H9 (cell line): ENCODE measurements around the gene LAMA3. TPM values are rescaled to one million over a fixed set of nuclear protein-coding genes. Genes with fewer than 3 reads are reported as not detected.

ENCODE experiments used
- DNase-seq: peaks from one replicate; pipeline ENCODE4 v3.0.0-alpha.2; 2017
- H2AFZ ChIP-seq: one replicate; pipeline ENCODE4 v1.6.1; 2013; ENCODE audit warnings: mild to moderate bottlenecking, low read length, control low read depth, moderate library complexity
- H2AK5ac ChIP-seq: 2 replicates; pipeline ENCODE4 v1.6.1; 2013; ENCODE audit warnings: low read length, control low read depth, mixed read lengths; ENCODE audit not compliant: insufficient read length
- H2BK120ac ChIP-seq: one replicate; pipeline ENCODE4 v1.6.1; 2013; ENCODE audit warnings: low read depth, mild to moderate bottlenecking, low read length, control low read depth, inconsistent platforms; ENCODE audit not compliant: poor library complexity, severe bottlenecking
- H2BK12ac ChIP-seq: 2 replicates; pipeline ENCODE4 v1.6.1; 2013; ENCODE audit warnings: low read length, control low read depth, mixed read lengths, low read depth; ENCODE audit not compliant: insufficient read length
- H2BK15ac ChIP-seq: 2 replicates; pipeline ENCODE4 v1.6.1; 2013; ENCODE audit warnings: low read depth, low read length, control low read depth
- H2BK20ac ChIP-seq: one replicate; pipeline ENCODE4 v1.6.1; 2013; ENCODE audit warnings: low read depth, mild to moderate bottlenecking, low read length, control low read depth, inconsistent platforms; ENCODE audit not compliant: poor library complexity, severe bottlenecking
- H2BK5ac ChIP-seq: 2 replicates; pipeline ENCODE4 v1.6.1; 2013; ENCODE audit warnings: low read length, control low read depth, mixed read lengths; ENCODE audit not compliant: insufficient read length
- H3K14ac ChIP-seq: 2 replicates; pipeline ENCODE4 v1.6.1; 2013; ENCODE audit warnings: low read length, control low read depth; ENCODE audit not compliant: insufficient read depth
- H3K18ac ChIP-seq: 2 replicates; pipeline ENCODE4 v1.6.1; 2013; ENCODE audit warnings: low read depth, mild to moderate bottlenecking, mixed read lengths, low read length, control low read depth; ENCODE audit not compliant: insufficient read length
- H3K23ac ChIP-seq: 2 replicates; pipeline ENCODE4 v1.6.1; 2013; ENCODE audit warnings: low read length, control low read depth, mixed read lengths, low read depth; ENCODE audit not compliant: insufficient read length
- H3K23me2 ChIP-seq: 2 replicates; pipeline ENCODE4 v1.6.1; 2013; ENCODE audit warnings: low read depth, mild to moderate bottlenecking, mixed read lengths, low read length, control low read depth; ENCODE audit not compliant: insufficient read length, poor library complexity, severe bottlenecking
- H3K27ac ChIP-seq: 2 replicates; pipeline ENCODE4 v1.5.1; 2013; ENCODE audit warnings: low read length, control low read depth, mixed read lengths, low read depth; ENCODE audit not compliant: insufficient read length
- H3K27me3 ChIP-seq: 2 replicates; pipeline ENCODE4 v1.6.1; 2013; ENCODE audit warnings: low read length, control low read depth, inconsistent platforms; ENCODE audit not compliant: insufficient read depth
- H3K4ac ChIP-seq: 2 replicates; pipeline ENCODE4 v1.6.1; 2013; ENCODE audit warnings: low read depth, mild to moderate bottlenecking, control low read depth, inconsistent platforms, low read length, moderate library complexity
- H3K4me1 ChIP-seq: 2 replicates; pipeline ENCODE4 v1.6.1; 2013; ENCODE audit warnings: low read length, control low read depth, inconsistent platforms; ENCODE audit not compliant: insufficient read depth
- H3K4me2 ChIP-seq: 2 replicates; pipeline ENCODE4 v1.6.1; 2013; ENCODE audit warnings: low read length, control low read depth, mixed read lengths; ENCODE audit not compliant: insufficient read length, insufficient read depth
- H3K56ac ChIP-seq: 2 replicates; pipeline ENCODE4 v1.6.1; 2013; ENCODE audit warnings: low read depth, mild to moderate bottlenecking, mixed read lengths, low read length, control low read depth; ENCODE audit not compliant: insufficient read length
- H3K79me1 ChIP-seq: 2 replicates; pipeline ENCODE4 v1.6.1; 2013; ENCODE audit warnings: low read depth, mild to moderate bottlenecking, moderate library complexity, low read length, control low read depth, inconsistent platforms; ENCODE audit not compliant: insufficient read depth, poor library complexity, severe bottlenecking
- H3K79me2 ChIP-seq: 2 replicates; pipeline ENCODE4 v1.6.1; 2013; ENCODE audit warnings: low read length, control low read depth, inconsistent platforms; ENCODE audit not compliant: insufficient read depth
- H3K9ac ChIP-seq: 2 replicates; pipeline ENCODE4 v1.6.1; 2013; ENCODE audit warnings: low read length, control low read depth, mixed read lengths; ENCODE audit not compliant: insufficient read length; ENCODE audit errors: extremely low read depth
- H3K9me3 ChIP-seq: one replicate; pipeline ENCODE4 v1.6.1; 2013; ENCODE audit warnings: low read depth, low read length, inconsistent platforms; ENCODE audit not compliant: control insufficient read depth
- H3T11ph ChIP-seq: one replicate; pipeline ENCODE4 v1.6.1; 2013; ENCODE audit warnings: mild to moderate bottlenecking, low read length, control low read depth, inconsistent platforms
- H4K20me1 ChIP-seq: one replicate; pipeline ENCODE4 v1.6.1; 2013; ENCODE audit not compliant: control insufficient read depth, insufficient read length, insufficient read depth
- H4K5ac ChIP-seq: 2 replicates; pipeline ENCODE4 v1.6.1; 2013; ENCODE audit warnings: low read depth, mild to moderate bottlenecking, mixed read lengths, low read length, control low read depth; ENCODE audit not compliant: insufficient read length
- H4K8ac ChIP-seq: replicated peaks from 2 replicates; pipeline ENCODE4 v1.6.1; 2013; ENCODE audit warnings: low read length, control low read depth, mixed read lengths, low read depth; ENCODE audit not compliant: insufficient read length
- H4K91ac ChIP-seq: 2 replicates; pipeline ENCODE4 v1.6.1; 2013; ENCODE audit warnings: low read depth, mild to moderate bottlenecking, moderate library complexity, mixed read lengths, low read length, control low read depth; ENCODE audit not compliant: insufficient read length
- H3K27ac Mint-ChIP-seq, 3 experiments: 2 replicates in 2 of 3; 3 replicates in 1 of 3; pipeline ENCODE4 v1.8.0; 2020 to 2021; ENCODE audit warnings: mixed read lengths in 3 of 3, mild to moderate bottlenecking in 1 of 3, moderate library complexity in 1 of 3
- H3K27me3 Mint-ChIP-seq: 2 replicates; pipeline ENCODE4 v1.8.0; 2021; ENCODE audit warnings: low read depth, mild to moderate bottlenecking, moderate library complexity, mixed read lengths
- H3K36me3 Mint-ChIP-seq, 3 experiments: 2 replicates in 2 of 3; 3 replicates in 1 of 3; pipeline ENCODE4 v1.8.0; 2020 to 2021; ENCODE audit warnings: low read depth in 3 of 3, mixed read lengths in 3 of 3; ENCODE audit not compliant: insufficient read depth in 1 of 3
- H3K4me1 Mint-ChIP-seq, 2 experiments: 2 replicates each; pipeline ENCODE4 v1.8.0; 2020; ENCODE audit warnings: mixed read lengths in 2 of 2
- H3K4me3 Mint-ChIP-seq, 2 experiments: 2 replicates in 1 of 2; 3 replicates in 1 of 2; pipeline ENCODE4 v1.8.0; 2020 to 2021; ENCODE audit warnings: mild to moderate bottlenecking in 2 of 2, mixed read lengths in 2 of 2, moderate library complexity in 1 of 2
- H3K9me3 Mint-ChIP-seq, 2 experiments: 2 replicates in 1 of 2; 3 replicates in 1 of 2; pipeline ENCODE4 v1.8.0; 2020; ENCODE audit warnings: mild to moderate bottlenecking in 2 of 2, mixed read lengths in 2 of 2, moderate library complexity in 1 of 2
- WGBS: extraction: QIAGEN DNeasy Blood & Tissue Kit; methylation state at CpG from one replicate; pipeline ENCODE4 v1.1.7; 2013; ENCODE audit warnings: missing lambda C conversion rate, low lambda C conversion rate, mixed read lengths; ENCODE audit not compliant: insufficient read length; ENCODE audit errors: extremely low coverage; 5-methylcytosine and 5-hydroxymethylcytosine counted together
- total RNA-seq: library from RNA; stranded (reverse); gene quantifications from 2 replicates; pipeline ENCODE4 v1.2.1, GENCODE V29; 2021
- TF ChIP-seq, protein P1 (sequence below): fragments of 200-600 bp; sonication (generic); conservative IDR thresholded peaks from 3 replicates; pipeline ENCODE4 v1.8.0; 2021; ENCODE audit warnings: antibody characterized with exemption, mild to moderate bottlenecking

LAMA3 gene
- total RNA-seq, 1 experiment from 2014 or later = 0.33 TPM

GRCh38 chr18:23936381-23936958 lies 247.2 kb downstream of the LAMA3 start:
- H3K4me1 Mint-ChIP-seq = no peaks in the 10 kb centered on the region
- H3K56ac ChIP-seq = no peak overlapping the region
- no CpG with 5 or more reads among the region's 6 CpGs for WGBS

More at GRCh38 chr18:23936381-23936958, 247.2 kb downstream of the LAMA3 start:
- H3K4me2 ChIP-seq = no peak overlapping the region
- no peak for DNase-seq
- H3K79me1 ChIP-seq = no peaks in the 10 kb centered on the region
- H4K20me1 ChIP-seq = no peaks in the 10 kb centered on the region
- H3K23me2 ChIP-seq = no peaks in the 10 kb centered on the region
- TF ChIP-seq, protein P1, sequence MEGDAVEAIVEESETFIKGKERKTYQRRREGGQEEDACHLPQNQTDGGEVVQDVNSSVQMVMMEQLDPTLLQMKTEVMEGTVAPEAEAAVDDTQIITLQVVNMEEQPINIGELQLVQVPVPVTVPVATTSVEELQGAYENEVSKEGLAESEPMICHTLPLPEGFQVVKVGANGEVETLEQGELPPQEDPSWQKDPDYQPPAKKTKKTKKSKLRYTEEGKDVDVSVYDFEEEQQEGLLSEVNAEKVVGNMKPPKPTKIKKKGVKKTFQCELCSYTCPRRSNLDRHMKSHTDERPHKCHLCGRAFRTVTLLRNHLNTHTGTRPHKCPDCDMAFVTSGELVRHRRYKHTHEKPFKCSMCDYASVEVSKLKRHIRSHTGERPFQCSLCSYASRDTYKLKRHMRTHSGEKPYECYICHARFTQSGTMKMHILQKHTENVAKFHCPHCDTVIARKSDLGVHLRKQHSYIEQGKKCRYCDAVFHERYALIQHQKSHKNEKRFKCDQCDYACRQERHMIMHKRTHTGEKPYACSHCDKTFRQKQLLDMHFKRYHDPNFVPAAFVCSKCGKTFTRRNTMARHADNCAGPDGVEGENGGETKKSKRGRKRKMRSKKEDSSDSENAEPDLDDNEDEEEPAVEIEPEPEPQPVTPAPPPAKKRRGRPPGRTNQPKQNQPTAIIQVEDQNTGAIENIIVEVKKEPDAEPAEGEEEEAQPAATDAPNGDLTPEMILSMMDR = no peak
- H3K27ac Mint-ChIP-seq = no peak overlapping the region
- H3K4me1 ChIP-seq = no peaks in the 10 kb centered on the region
- H2BK120ac ChIP-seq = no peak overlapping the region
- no peak overlapping the region for H2AFZ ChIP-seq
- no peak overlapping the region for H3K23ac ChIP-seq
- H4K8ac ChIP-seq = no peak overlapping the region
- no peak overlapping the region for H4K5ac ChIP-seq
- no peaks in the 10 kb centered on the region for H3K9me3 ChIP-seq
- no peak overlapping the region for H2BK5ac ChIP-seq
- no peak overlapping the region for H2BK20ac ChIP-seq
- H3K36me3 Mint-ChIP-seq = no peaks in the 10 kb centered on the region
- no peak overlapping the region for H4K91ac ChIP-seq
- no peak overlapping the region for H3K4me3 Mint-ChIP-seq
- no peak overlapping the region for H3T11ph ChIP-seq
- no peak overlapping the region for H3K4ac ChIP-seq
- no peak overlapping the region for H3K14ac ChIP-seq
- no peaks in the 10 kb centered on the region for H3K27me3 ChIP-seq
- H2BK15ac ChIP-seq = no peak overlapping the region
- no peak overlapping the region for H3K18ac ChIP-seq
- no peak overlapping the region for H2BK12ac ChIP-seq
- H3K9me3 Mint-ChIP-seq = no peaks in the 10 kb centered on the region
- H3K27me3 Mint-ChIP-seq = peaks cover 1% of the 10 kb centered on the region; the same call in 1 of the 2 replicates
- no peak overlapping the region for H3K9ac ChIP-seq
- no peak overlapping the region for H2AK5ac ChIP-seq
- no peaks in the 10 kb centered on the region for H3K79me2 ChIP-seq
- no peak overlapping the region for H3K27ac ChIP-seq
